Suprapubic skin (tissue), 4 donors: ENCODE data around the gene DNASE1L3. TPM values are rescaled to one million over a fixed set of nuclear protein-coding genes. Genes with fewer than 3 reads are reported as not detected.

Experiments used
- DNase-seq, 2 donors: peaks; one replicate each; pipeline ENCODE4 v3.0.0-alpha.2; 2019; ENCODE audit warnings: low spot score in 2 of 2
- H3K27ac ChIP-seq: fragments of 200-600 bp; sonication (generic); one replicate; pipeline ENCODE4 v1.5.1; 2019
- H3K27me3 ChIP-seq: fragments of 200-600 bp; sonication (generic); one replicate; pipeline ENCODE4 v1.5.1; 2019
- H3K36me3 ChIP-seq: fragments of 200-600 bp; sonication (generic); one replicate; pipeline ENCODE4 v1.5.1; 2019
- H3K4me1 ChIP-seq: fragments of 200-600 bp; sonication (generic); one replicate; pipeline ENCODE4 v1.5.1; 2019
- H3K4me3 ChIP-seq: fragments of 200-600 bp; sonication (generic); one replicate; pipeline ENCODE4 v1.5.1; 2019; ENCODE audit warnings: mild to moderate bottlenecking
- H3K9me3 ChIP-seq: fragments of 200-600 bp; sonication (generic); one replicate; pipeline ENCODE4 v1.5.1; 2019
- CTCF ChIP-seq, 2 donors: fragments of 200-600 bp in 1 of 2; fragments of 450-650 bp in 1 of 2; sonication (generic) in 1 of 2; IDR thresholded peaks; one replicate each; pipeline ENCODE4 v1.5.1; 2016 to 2019; ENCODE audit warnings: antibody characterized with exemption in 2 of 2, mild to moderate bottlenecking in 1 of 2, moderate library complexity in 1 of 2
- EP300 ChIP-seq: sonication (generic); formaldehyde crosslinking; IDR thresholded peaks from one replicate; pipeline ENCODE4 v1.6.1; 2017; ENCODE audit warnings: antibody characterized with exemption
- POLR2A ChIP-seq, 2 donors: fragments of 450-650 bp; IDR thresholded peaks; one replicate each; pipeline ENCODE4 v1.6.1; 2017; ENCODE audit warnings: antibody characterized with exemption in 2 of 2, mild to moderate bottlenecking in 2 of 2, moderate library complexity in 2 of 2
- POLR2AphosphoS5 ChIP-seq, 3 donors: sonication (generic); formaldehyde crosslinking; IDR thresholded peaks; one replicate each; pipeline ENCODE4 v1.6.1; 2017; ENCODE audit warnings: antibody characterized with exemption in 3 of 3
- WGBS: methylation state at CpG from one replicate; pipeline ENCODE4 v1.1.5; 2018; 5-methylcytosine and 5-hydroxymethylcytosine counted together
- total RNA-seq, 4 donors: library from RNA; depleted of rRNA; stranded (reverse); fragments of >200 nt; gene quantifications; one replicate each; pipeline ENCODE4 v1.1.0, GENCODE V29; 2016

Gene DNASE1L3
- total RNA-seq, 4 donors from 2014 or later, result 0.95 to 5.8 (median 4.3) TPM

GRCh38 chr3:58256061-58256460, 45.3 kb upstream of the DNASE1L3 start:
- no peaks in the 10 kb centered on the region for H3K9me3 ChIP-seq
- no peak for DNase-seq
- H3K36me3 ChIP-seq, result peaks cover 33% of the 10 kb centered on the region
- WGBS, result 84% methylated on average over 1 of the region's 1 CpG
- H3K27me3 ChIP-seq, result no peaks in the 10 kb centered on the region
- H3K27ac ChIP-seq, result no peak overlapping the region
- no peak overlapping the region for H3K4me3 ChIP-seq
- TF ChIP-seq POLR2AphosphoS5 (IDR thresholded peaks at IDR 0.05), result no peak
- TF ChIP-seq EP300, result no peak
- TF ChIP-seq CTCF (IDR thresholded peaks at IDR 0.05), result no peak
- TF ChIP-seq POLR2A (IDR thresholded peaks at IDR 0.05), result no peak
- H3K4me1 ChIP-seq, result peaks cover 13% of the 10 kb centered on the region

GRCh38 chr3:58254144-58254543, 43.4 kb upstream of the DNASE1L3 start:
- peaks cover 24% of the 10 kb centered on the region for H3K36me3 ChIP-seq
- no peak overlapping the region for H3K4me3 ChIP-seq
- no peaks in the 10 kb centered on the region for H3K9me3 ChIP-seq
- H3K27ac ChIP-seq, result no peak overlapping the region
- H3K27me3 ChIP-seq, result no peaks in the 10 kb centered on the region
- DNase-seq, result no peak
- peaks cover 32% of the 10 kb centered on the region for H3K4me1 ChIP-seq
- TF ChIP-seq POLR2A (IDR thresholded peaks at IDR 0.05) (no peak), CTCF (IDR thresholded peaks at IDR 0.05) (no peak), EP300 (no peak), POLR2AphosphoS5 (IDR thresholded peaks at IDR 0.05) (no peak)
- WGBS, result 87% methylated on average over 4 of the region's 4 CpGs

GRCh38 chr3:58251631-58252035, 40.9 kb upstream of the DNASE1L3 start:
- Histone ChIP-seq H3K4me3 (no peak overlapping the region), H3K4me1 (peaks cover 33% of the 10 kb centered on the region), H3K27me3 (no peaks in the 10 kb centered on the region), H3K9me3 (no peaks in the 10 kb centered on the region), H3K36me3 (peaks cover 3% of the 10 kb centered on the region), H3K27ac (no peak overlapping the region)
- 68% methylated on average over 3 of the region's 3 CpGs for WGBS
- no peak for TF ChIP-seq EP300
- no peak for TF ChIP-seq POLR2AphosphoS5 (IDR thresholded peaks at IDR 0.05)
- no peak for TF ChIP-seq CTCF (IDR thresholded peaks at IDR 0.05)
- DNase-seq, result no peak

- 87% methylated on average over 8 of the region's 8 CpGs for WGBS
- H3K4me3 ChIP-seq, result no peak overlapping the region
- TF ChIP-seq POLR2A (IDR thresholded peaks at IDR 0.05), result no peak
- no peak for TF ChIP-seq CTCF (IDR thresholded peaks at IDR 0.05)
- no peak for TF ChIP-seq EP300
- no peak for TF ChIP-seq POLR2AphosphoS5 (IDR thresholded peaks at IDR 0.05)
Observed at GRCh38 chr3:58250093-58250707, 39.4 kb upstream of the DNASE1L3 start.

DNA sequence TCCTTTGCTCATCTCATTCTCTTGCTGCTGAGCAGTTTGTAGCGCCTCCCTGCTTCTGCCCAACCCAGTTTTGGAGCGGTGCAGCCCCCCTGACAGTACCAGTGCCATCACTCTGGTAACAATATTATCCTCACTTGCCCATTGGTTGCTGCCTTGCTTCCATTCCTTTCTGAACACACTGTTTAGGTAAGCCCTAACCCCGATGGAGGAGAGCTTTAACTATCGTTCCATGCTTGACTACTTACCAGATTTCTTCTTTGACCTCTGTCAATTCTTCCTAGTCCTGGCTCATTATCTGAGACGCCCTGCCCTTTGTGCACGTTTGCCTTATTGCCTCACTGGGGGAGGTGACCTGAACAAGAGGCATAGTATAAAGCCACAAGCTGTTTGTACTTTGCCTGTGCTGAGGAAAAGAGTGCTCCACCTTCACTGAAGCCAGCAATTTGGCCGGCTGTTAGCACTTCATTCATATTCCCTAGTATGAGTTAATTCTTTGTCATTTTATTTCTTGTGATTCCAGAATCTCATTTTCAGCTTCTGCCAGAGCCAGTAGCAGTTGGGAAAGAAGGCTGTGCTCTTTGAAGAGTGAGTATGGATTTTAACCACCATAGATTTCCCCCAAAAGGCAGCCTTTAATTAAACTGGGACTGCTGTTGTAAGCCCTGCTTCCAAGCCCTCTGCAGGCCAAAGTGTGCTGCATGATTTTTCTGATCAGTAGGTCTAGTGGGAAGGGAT, 38.8 kb upstream of the DNASE1L3 start:
- Histone ChIP-seq H3K27ac (peak overlapping the region; percentile 25), H3K9me3 (no peaks in the 10 kb centered on the region), H3K4me3 (no peak overlapping the region), H3K4me1 (peaks cover 37% of the 10 kb centered on the region), H3K27me3 (no peaks in the 10 kb centered on the region), H3K36me3 (no peaks in the 10 kb centered on the region)
- no peak for DNase-seq
- 47% methylated on average over 7 of the region's 7 CpGs for WGBS
- no peak for TF ChIP-seq CTCF (IDR thresholded peaks at IDR 0.05)
- no peak for TF ChIP-seq POLR2A (IDR thresholded peaks at IDR 0.05)
- no peak for TF ChIP-seq EP300
- TF ChIP-seq POLR2AphosphoS5 (IDR thresholded peaks at IDR 0.05), result no peak

More at GRCh38 chr3:58250093-58250707, 39.4 kb upstream of the DNASE1L3 start:
- Histone ChIP-seq H3K4me1 (peaks cover 37% of the 10 kb centered on the region), H3K36me3 (no peaks in the 10 kb centered on the region), H3K9me3 (no peaks in the 10 kb centered on the region), H3K27me3 (no peaks in the 10 kb centered on the region), H3K27ac (peak overlapping the region; percentile 25)
- DNase-seq, result no peak
